Measurements from ENCODE around the gene PHKA2. TPM values are rescaled to one million over a fixed set of nuclear protein-coding genes. Genes with fewer than 3 reads are reported as not detected.

Gene PHKA2
- total and polyA plus RNA-seq, 5 donors = 26.9 to 42.4 (median 32.1) TPM

GRCh38 chrX:18898091-18898490 is 85.8 kb downstream of the PHKA2 start:
- intact Hi-C loops (cut with DNase I) = loop anchor here in 2 of 4 donors (5.0 to 10.0 kb wide), 2 partner anchors 486 to 493 kb away; no protein-coding TSS in a partner anchor
- H3K27ac ChIP-seq (ENCODE audit: low read length) = no peak overlapping the region
- H3K27me3 ChIP-seq (ENCODE audit: control insufficient read depth, insufficient read depth) = no peaks in the 10 kb centered on the region
- H3K9me3 ChIP-seq (ENCODE audit: control insufficient read depth, low read length) = no peaks in the 10 kb centered on the region
- DNase-seq (no peak), ATAC-seq (no peak)
- H3K4me1 ChIP-seq (ENCODE audit: control insufficient read depth, insufficient read depth, low read length) = no peaks in the 10 kb centered on the region
- H3K4me3 ChIP-seq (ENCODE audit: low read length) = no peak overlapping the region
- WGBS = 90% methylated on average over 11 of the region's 11 CpGs

GRCh38 chrX:18897611-18898010 is 86.3 kb downstream of the PHKA2 start:
- no peak for DNase-seq
- Histone ChIP-seq H3K4me3 (ENCODE audit: low read length) (no peak overlapping the region), H3K9me3 (ENCODE audit: control insufficient read depth, low read length) (no peaks in the 10 kb centered on the region), H3K27ac (ENCODE audit: low read length) (no peak overlapping the region), H3K4me1 (ENCODE audit: control insufficient read depth, insufficient read depth, low read length) (no peaks in the 10 kb centered on the region), H3K27me3 (ENCODE audit: control insufficient read depth, insufficient read depth) (no peaks in the 10 kb centered on the region)
- no peak for ATAC-seq
- intact Hi-C loops (cut with DNase I) = loop anchor here in 2 of 4 donors (5.0 to 10.0 kb wide), 2 partner anchors 485 to 493 kb away; no protein-coding TSS in a partner anchor
- 95% methylated on average over 15 of the region's 15 CpGs for WGBS

- DNase-seq = no peak
- no peaks in the 10 kb centered on the region for H3K4me1 ChIP-seq (ENCODE audit: control insufficient read depth, insufficient read depth, low read length)
- H3K9me3 ChIP-seq (ENCODE audit: control insufficient read depth, low read length) = no peaks in the 10 kb centered on the region
- WGBS = 93% methylated on average over 27 of the region's 27 CpGs
- no peak overlapping the region for H3K4me3 ChIP-seq (ENCODE audit: low read length)
- H3K27me3 ChIP-seq (ENCODE audit: control insufficient read depth, insufficient read depth) = no peaks in the 10 kb centered on the region
- no peak for ATAC-seq
- intact Hi-C loops (cut with DNase I) = loop anchor here in 2 of 4 donors (5.0 to 10.0 kb wide), 2 partner anchors 485 to 492 kb away; no protein-coding TSS in a partner anchor
- no peak overlapping the region for H3K27ac ChIP-seq (ENCODE audit: low read length)
Observed at GRCh38 chrX:18896680-18897544, 87.0 kb downstream of the PHKA2 start.

GRCh38 chrX:18895189-18895951 is 88.5 kb downstream of the PHKA2 start:
- ATAC-seq (peak; percentile 65 to 90), DNase-seq (peak; percentile 53 to 77 (median 69))
- H3K4me3 ChIP-seq (ENCODE audit: low read length) = no peak overlapping the region
- intact Hi-C loops (cut with DNase I) = loop anchor here in 2 of 4 donors (5.0 to 10.0 kb wide), 2 partner anchors 483 to 491 kb away; no protein-coding TSS in a partner anchor
- H3K9me3 ChIP-seq (ENCODE audit: control insufficient read depth, low read length) = no peaks in the 10 kb centered on the region
- no peaks in the 10 kb centered on the region for H3K4me1 ChIP-seq (ENCODE audit: control insufficient read depth, insufficient read depth, low read length)
- WGBS = 54% methylated on average over 18 of the region's 18 CpGs
- H3K27ac ChIP-seq (ENCODE audit: low read length) = peak overlapping the region; percentile 93
- no peaks in the 10 kb centered on the region for H3K27me3 ChIP-seq (ENCODE audit: control insufficient read depth, insufficient read depth)

GRCh38 chrX:18894156-18894555 is 89.8 kb downstream of the PHKA2 start:
- H3K4me3 ChIP-seq (ENCODE audit: low read length) = no peak overlapping the region
- peak overlapping the region; percentile 80 for H3K27ac ChIP-seq (ENCODE audit: low read length)
- ATAC-seq = no peak
- WGBS = 92% methylated on average over 18 of the region's 18 CpGs
- DNase-seq = peak in 1 of 3 donors; percentile 54
- H3K27me3 ChIP-seq (ENCODE audit: control insufficient read depth, insufficient read depth) = no peaks in the 10 kb centered on the region
- H3K4me1 ChIP-seq (ENCODE audit: control insufficient read depth, insufficient read depth, low read length) = no peaks in the 10 kb centered on the region
- intact Hi-C loops (cut with DNase I) = loop anchor here in 1 of 4 donors (10.0 kb wide), 1 partner anchor 489 kb away; no protein-coding TSS in a partner anchor
- H3K9me3 ChIP-seq (ENCODE audit: control insufficient read depth, low read length) = no peaks in the 10 kb centered on the region

GRCh38 chrX:18893536-18893935 is 90.4 kb downstream of the PHKA2 start:
- H3K27ac ChIP-seq (ENCODE audit: low read length) = no peak overlapping the region
- WGBS = 91% methylated on average over 11 of the region's 11 CpGs
- no peak overlapping the region for H3K4me3 ChIP-seq (ENCODE audit: low read length)
- no peaks in the 10 kb centered on the region for H3K9me3 ChIP-seq (ENCODE audit: control insufficient read depth, low read length)
- no peak for DNase-seq
- no peaks in the 10 kb centered on the region for H3K4me1 ChIP-seq (ENCODE audit: control insufficient read depth, insufficient read depth, low read length)
- no peak for ATAC-seq
- intact Hi-C loops (cut with DNase I) = loop anchor here in 1 of 4 donors (10.0 kb wide), 1 partner anchor 489 kb away; no protein-coding TSS in a partner anchor
- no peaks in the 10 kb centered on the region for H3K27me3 ChIP-seq (ENCODE audit: control insufficient read depth, insufficient read depth)

GRCh38 chrX:18892899-18893298 is 91.0 kb downstream of the PHKA2 start:
- WGBS = 85% methylated on average over 6 of the region's 6 CpGs
- Histone ChIP-seq H3K27me3 (ENCODE audit: control insufficient read depth, insufficient read depth) (no peaks in the 10 kb centered on the region), H3K4me3 (ENCODE audit: low read length) (no peak overlapping the region), H3K4me1 (ENCODE audit: control insufficient read depth, insufficient read depth, low read length) (no peaks in the 10 kb centered on the region), H3K9me3 (ENCODE audit: control insufficient read depth, low read length) (no peaks in the 10 kb centered on the region), H3K27ac (ENCODE audit: low read length) (peak overlapping the region; percentile 31)
- DNase-seq = no peak
- intact Hi-C loops (cut with DNase I) = loop anchor here in 1 of 4 donors (10.0 kb wide), 1 partner anchor 488 kb away; no protein-coding TSS in a partner anchor
- no peak for ATAC-seq

GRCh38 chrX:18891548-18891945 is 92.4 kb downstream of the PHKA2 start:
- Histone ChIP-seq H3K4me1 (ENCODE audit: control insufficient read depth, insufficient read depth, low read length) (no peaks in the 10 kb centered on the region), H3K9me3 (ENCODE audit: control insufficient read depth, low read length) (no peaks in the 10 kb centered on the region), H3K27ac (ENCODE audit: low read length) (no peak overlapping the region), H3K27me3 (ENCODE audit: control insufficient read depth, insufficient read depth) (no peaks in the 10 kb centered on the region), H3K4me3 (ENCODE audit: low read length) (no peak overlapping the region)
- intact Hi-C loops (cut with DNase I) = loop anchor here in 1 of 4 donors (10.0 kb wide), 1 partner anchor 487 kb away; no protein-coding TSS in a partner anchor
- 95% methylated on average over 9 of the region's 9 CpGs for WGBS
- ATAC-seq (no peak), DNase-seq (no peak)

GRCh38 chrX:18890724-18891547 is 93.0 kb downstream of the PHKA2 start:
- 87% methylated on average over 24 of the region's 24 CpGs for WGBS
- no peak for ATAC-seq
- no peak overlapping the region for H3K4me3 ChIP-seq (ENCODE audit: low read length)
- no peaks in the 10 kb centered on the region for H3K9me3 ChIP-seq (ENCODE audit: control insufficient read depth, low read length)
- H3K27ac ChIP-seq (ENCODE audit: low read length) = no peak overlapping the region
- intact Hi-C loops (cut with DNase I) = loop anchor here in 1 of 4 donors (10.0 kb wide), 1 partner anchor 486 kb away; no protein-coding TSS in a partner anchor
- no peaks in the 10 kb centered on the region for H3K27me3 ChIP-seq (ENCODE audit: control insufficient read depth, insufficient read depth)
- H3K4me1 ChIP-seq (ENCODE audit: control insufficient read depth, insufficient read depth, low read length) = no peaks in the 10 kb centered on the region
- DNase-seq = no peak

GRCh38 chrX:18890049-18890381 is 93.9 kb downstream of the PHKA2 start:
- DNase-seq = no peak
- 65% methylated on average over 7 of the region's 7 CpGs for WGBS
- intact Hi-C loops (cut with DNase I) = loop anchor here in 1 of 4 donors (10.0 kb wide), 1 partner anchor 485 kb away; no protein-coding TSS in a partner anchor

More at GRCh38 chrX:18890049-18890381, 93.9 kb downstream of the PHKA2 start:
- no peaks in the 10 kb centered on the region for H3K4me1 ChIP-seq (ENCODE audit: control insufficient read depth, insufficient read depth, low read length)
- no peak for ATAC-seq
- no peaks in the 10 kb centered on the region for H3K9me3 ChIP-seq (ENCODE audit: control insufficient read depth, low read length)
- H3K27me3 ChIP-seq (ENCODE audit: control insufficient read depth, insufficient read depth) = no peaks in the 10 kb centered on the region
- H3K4me3 ChIP-seq (ENCODE audit: low read length) = no peak overlapping the region
- H3K27ac ChIP-seq (ENCODE audit: low read length) = no peak overlapping the region

Measured in right cardiac atrium (tissue), 5 donors.